ENCODE results near the gene MED9.

Gene MED9

GRCh38 chr17:17500999-17501605, 24.3 kb downstream of the MED9 start:
- no peak for TF ChIP-seq CTCF (IDR thresholded peaks at IDR 0.05; ENCODE audit: low read depth, low read length)
- no peak overlapping the region for H3K4me3 ChIP-seq (ENCODE audit: low read depth, low read length)
- no peak for DNase-seq (ENCODE audit: low read depth, low spot score)
- in situ Hi-C loops (cut with HindIII; ENCODE audit: low sequenced_read_pairs), result no loop called here

- in situ Hi-C loops (cut with HindIII; ENCODE audit: low sequenced_read_pairs), result no loop called here
- DNase-seq (ENCODE audit: low read depth, low spot score), result no peak
- no peak overlapping the region for H3K4me3 ChIP-seq (ENCODE audit: low read depth, low read length)
- TF ChIP-seq CTCF (IDR thresholded peaks at IDR 0.05; ENCODE audit: low read depth, low read length), result no peak
These were observed 26.2 kb downstream of the MED9 start for GRCh38 chr17:17502741-17503565.

- in situ Hi-C loops (cut with HindIII; ENCODE audit: low sequenced_read_pairs), result no loop called here
- no peak for TF ChIP-seq CTCF (IDR thresholded peaks at IDR 0.05; ENCODE audit: low read depth, low read length)
- no peak for DNase-seq (ENCODE audit: low read depth, low spot score)
- no peak overlapping the region for H3K4me3 ChIP-seq (ENCODE audit: low read depth, low read length)
These were observed 26.8 kb downstream of the MED9 start for GRCh38 chr17:17503566-17504130.

- in situ Hi-C loops (cut with HindIII; ENCODE audit: low sequenced_read_pairs), result no loop called here
- no peak for TF ChIP-seq CTCF (IDR thresholded peaks at IDR 0.05; ENCODE audit: low read depth, low read length)
- no peak for DNase-seq (ENCODE audit: low read depth, low spot score)
- no peak overlapping the region for H3K4me3 ChIP-seq (ENCODE audit: low read depth, low read length)
These were observed 27.7 kb downstream of the MED9 start for GRCh38 chr17:17504341-17505140.

- TF ChIP-seq CTCF (IDR thresholded peaks at IDR 0.05; ENCODE audit: low read depth, low read length), result no peak
- H3K4me3 ChIP-seq (ENCODE audit: low read depth, low read length), result no peak overlapping the region
- in situ Hi-C loops (cut with HindIII; ENCODE audit: low sequenced_read_pairs), result no loop called here
- DNase-seq (ENCODE audit: low read depth, low spot score), result no peak
These were observed 28.4 kb downstream of the MED9 start for GRCh38 chr17:17505151-17505550.

GRCh38 chr17:17505610-17506171, 28.9 kb downstream of the MED9 start:
- no peak overlapping the region for H3K4me3 ChIP-seq (ENCODE audit: low read depth, low read length)
- TF ChIP-seq CTCF (IDR thresholded peaks at IDR 0.05; ENCODE audit: low read depth, low read length), result no peak
- in situ Hi-C loops (cut with HindIII; ENCODE audit: low sequenced_read_pairs), result no loop called here
- no peak for DNase-seq (ENCODE audit: low read depth, low spot score)

Data from astrocyte of the spinal cord (primary cell).